ENCODE results near the gene PRRG1.

The PRRG1 gene

DNA sequence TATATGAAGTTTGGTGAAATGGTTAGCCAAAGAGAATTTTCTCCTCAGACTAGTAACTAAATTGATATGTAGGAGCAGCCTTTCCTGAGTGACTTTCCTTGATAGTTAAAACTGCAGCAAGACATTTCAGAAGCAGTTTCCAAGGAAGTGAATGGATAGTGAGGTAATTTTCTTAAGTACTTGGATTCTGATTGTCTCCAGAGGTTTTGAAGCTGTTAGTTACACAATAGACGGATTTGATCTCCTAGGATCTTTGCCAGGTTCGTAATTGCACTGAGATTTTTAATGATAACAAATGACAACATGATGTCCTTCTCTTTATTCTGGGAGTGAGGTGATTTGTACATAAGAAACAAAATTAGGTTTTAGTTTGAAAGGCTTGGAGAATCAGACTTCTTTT, 29.2 kb downstream of the PRRG1 start:
- Histone ChIP-seq H3K36me3 (ENCODE audit: control insufficient read depth, insufficient read depth, low read length) (no peaks in the 10 kb centered on the region), H3K27me3 (ENCODE audit: control insufficient read depth, insufficient read depth, low read length) (no peaks in the 10 kb centered on the region), H3K27ac (ENCODE audit: low read depth, low read length) (no peak overlapping the region), H3K9me3 (ENCODE audit: control insufficient read depth, insufficient read depth, low read depth, low read length) (no peaks in the 10 kb centered on the region), H3K9ac (ENCODE audit: low read length) (no peak overlapping the region), H3K4me1 (ENCODE audit: control insufficient read depth, insufficient read depth, low read length) (peaks cover 5% of the 10 kb centered on the region; the same call in 1 of the 2 replicates), H3K4me3 (ENCODE audit: low read depth, low read length) (no peak overlapping the region)

GRCh38 chrX:37378830-37379229, 29.7 kb downstream of the PRRG1 start:
- no peaks in the 10 kb centered on the region for H3K27me3 ChIP-seq (ENCODE audit: control insufficient read depth, insufficient read depth, low read length)
- H3K9me3 ChIP-seq (ENCODE audit: control insufficient read depth, insufficient read depth, low read depth, low read length) = peaks cover under 1% of the 10 kb centered on the region; the same call in 1 of the 2 replicates
- H3K4me1 ChIP-seq (ENCODE audit: control insufficient read depth, insufficient read depth, low read length) = peaks cover 5% of the 10 kb centered on the region; the same call in 1 of the 2 replicates
- H3K27ac ChIP-seq (ENCODE audit: low read depth, low read length) = no peak overlapping the region
- H3K9ac ChIP-seq (ENCODE audit: low read length) = no peak overlapping the region
- H3K4me3 ChIP-seq (ENCODE audit: low read depth, low read length) = no peak overlapping the region
- no peaks in the 10 kb centered on the region for H3K36me3 ChIP-seq (ENCODE audit: control insufficient read depth, insufficient read depth, low read length)

DNA sequence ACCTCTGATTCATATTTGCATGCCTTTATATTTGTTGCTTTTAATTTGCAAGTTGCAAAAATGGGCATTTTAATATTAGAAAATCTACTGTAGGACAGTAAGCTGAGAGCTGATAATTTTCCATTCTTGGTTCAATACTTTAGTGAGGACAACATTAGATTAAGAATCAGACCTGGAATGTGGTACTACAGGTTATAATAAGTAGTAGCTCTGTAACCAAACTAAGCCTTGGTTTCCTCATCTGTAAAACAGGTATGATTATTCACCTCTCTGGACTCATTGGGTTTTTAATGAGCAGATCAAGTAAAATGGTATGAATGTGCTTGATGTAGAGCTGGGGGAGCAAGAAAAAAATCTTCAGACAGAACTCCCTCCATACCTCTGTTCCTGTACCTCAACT, 31.1 kb downstream of the PRRG1 start:
- no peak overlapping the region for H3K27ac ChIP-seq (ENCODE audit: low read depth, low read length)
- H3K9ac ChIP-seq (ENCODE audit: low read length) = no peak overlapping the region
- H3K9me3 ChIP-seq (ENCODE audit: control insufficient read depth, insufficient read depth, low read depth, low read length) = peaks cover 14% of the 10 kb centered on the region; the same call in 1 of the 2 replicates
- H3K4me1 ChIP-seq (ENCODE audit: control insufficient read depth, insufficient read depth, low read length) = peaks cover 5% of the 10 kb centered on the region; the same call in 1 of the 2 replicates
- no peaks in the 10 kb centered on the region for H3K36me3 ChIP-seq (ENCODE audit: control insufficient read depth, insufficient read depth, low read length)
- no peaks in the 10 kb centered on the region for H3K27me3 ChIP-seq (ENCODE audit: control insufficient read depth, insufficient read depth, low read length)
- H3K4me3 ChIP-seq (ENCODE audit: low read depth, low read length) = no peak overlapping the region

DNA sequence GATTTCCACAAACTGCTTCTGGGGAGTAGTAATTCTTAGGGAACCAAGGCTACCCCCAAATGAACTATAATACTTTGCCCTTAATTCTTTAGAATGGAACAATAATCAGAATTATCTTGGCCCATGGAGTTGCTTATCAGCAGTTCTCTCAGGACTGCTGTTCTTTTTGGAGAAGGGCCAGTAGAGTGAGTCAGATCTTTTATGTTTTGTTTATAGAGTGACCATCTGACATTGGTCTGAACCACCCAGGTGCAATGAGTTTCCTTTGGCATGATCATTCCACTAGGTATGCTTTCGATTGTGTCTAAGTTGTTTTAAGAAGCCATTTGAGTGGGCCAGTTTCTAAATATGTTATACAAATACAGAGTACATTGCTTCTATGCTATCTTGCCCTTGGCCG, 31.8 kb downstream of the PRRG1 start:
- Histone ChIP-seq H3K9me3 (ENCODE audit: control insufficient read depth, insufficient read depth, low read depth, low read length) (peaks cover 14% of the 10 kb centered on the region; the same call in 1 of the 2 replicates), H3K4me3 (ENCODE audit: low read depth, low read length) (no peak overlapping the region), H3K9ac (ENCODE audit: low read length) (no peak overlapping the region), H3K4me1 (ENCODE audit: control insufficient read depth, insufficient read depth, low read length) (peaks cover 5% of the 10 kb centered on the region; the same call in 1 of the 2 replicates), H3K27me3 (ENCODE audit: control insufficient read depth, insufficient read depth, low read length) (no peaks in the 10 kb centered on the region), H3K27ac (ENCODE audit: low read depth, low read length) (no peak overlapping the region), H3K36me3 (ENCODE audit: control insufficient read depth, insufficient read depth, low read length) (no peaks in the 10 kb centered on the region)

DNA sequence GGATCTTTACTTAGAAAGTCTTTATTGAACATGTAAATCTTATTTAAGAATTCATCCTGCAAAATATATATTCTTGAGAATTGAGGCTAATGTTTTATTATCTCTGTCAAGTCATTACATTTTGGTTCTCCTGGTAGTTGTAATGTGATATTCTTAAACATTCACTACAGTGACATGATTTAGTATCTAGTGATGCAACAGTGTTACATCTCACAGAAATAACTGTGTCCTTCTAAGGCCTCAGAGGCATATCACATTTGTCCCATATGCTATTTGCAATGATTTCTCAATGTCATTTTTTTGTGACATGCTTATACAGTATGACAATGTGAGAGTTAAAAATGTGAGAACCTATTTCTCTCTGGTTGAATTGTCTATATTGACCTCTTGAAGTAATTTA, 34.1 kb downstream of the PRRG1 start:
- Histone ChIP-seq H3K27ac (ENCODE audit: low read depth, low read length) (no peak overlapping the region), H3K9me3 (ENCODE audit: control insufficient read depth, insufficient read depth, low read depth, low read length) (peaks cover 22% of the 10 kb centered on the region), H3K9ac (ENCODE audit: low read length) (no peak overlapping the region), H3K36me3 (ENCODE audit: control insufficient read depth, insufficient read depth, low read length) (peaks cover 11% of the 10 kb centered on the region), H3K4me1 (ENCODE audit: control insufficient read depth, insufficient read depth, low read length) (peaks cover 5% of the 10 kb centered on the region; the same call in 1 of the 2 replicates), H3K27me3 (ENCODE audit: control insufficient read depth, insufficient read depth, low read length) (no peaks in the 10 kb centered on the region), H3K4me3 (ENCODE audit: low read depth, low read length) (no peak overlapping the region)

GRCh38 chrX:37388413-37388812, 39.2 kb downstream of the PRRG1 start:
- Histone ChIP-seq H3K4me1 (ENCODE audit: control insufficient read depth, insufficient read depth, low read length) (no peaks in the 10 kb centered on the region), H3K36me3 (ENCODE audit: control insufficient read depth, insufficient read depth, low read length) (peaks cover 22% of the 10 kb centered on the region), H3K27me3 (ENCODE audit: control insufficient read depth, insufficient read depth, low read length) (no peaks in the 10 kb centered on the region; the same call in 1 of the 2 replicates), H3K9ac (ENCODE audit: low read length) (no peak overlapping the region), H3K27ac (ENCODE audit: low read depth, low read length) (no peak overlapping the region), H3K4me3 (ENCODE audit: low read depth, low read length) (no peak overlapping the region), H3K9me3 (ENCODE audit: control insufficient read depth, insufficient read depth, low read depth, low read length) (peaks cover 51% of the 10 kb centered on the region)

GRCh38 chrX:37405956-37406355, 56.8 kb downstream of the PRRG1 start:
- peaks cover 9% of the 10 kb centered on the region for H3K36me3 ChIP-seq (ENCODE audit: control insufficient read depth, insufficient read depth, low read length)
- H3K27ac ChIP-seq (ENCODE audit: low read depth, low read length) = no peak overlapping the region
- H3K4me1 ChIP-seq (ENCODE audit: control insufficient read depth, insufficient read depth, low read length) = peaks cover 23% of the 10 kb centered on the region
- no peak overlapping the region for H3K4me3 ChIP-seq (ENCODE audit: low read depth, low read length)
- no peaks in the 10 kb centered on the region for H3K27me3 ChIP-seq (ENCODE audit: control insufficient read depth, insufficient read depth, low read length)
- no peak overlapping the region for H3K9ac ChIP-seq (ENCODE audit: low read length)
- H3K9me3 ChIP-seq (ENCODE audit: control insufficient read depth, insufficient read depth, low read depth, low read length) = no peaks in the 10 kb centered on the region

DNA sequence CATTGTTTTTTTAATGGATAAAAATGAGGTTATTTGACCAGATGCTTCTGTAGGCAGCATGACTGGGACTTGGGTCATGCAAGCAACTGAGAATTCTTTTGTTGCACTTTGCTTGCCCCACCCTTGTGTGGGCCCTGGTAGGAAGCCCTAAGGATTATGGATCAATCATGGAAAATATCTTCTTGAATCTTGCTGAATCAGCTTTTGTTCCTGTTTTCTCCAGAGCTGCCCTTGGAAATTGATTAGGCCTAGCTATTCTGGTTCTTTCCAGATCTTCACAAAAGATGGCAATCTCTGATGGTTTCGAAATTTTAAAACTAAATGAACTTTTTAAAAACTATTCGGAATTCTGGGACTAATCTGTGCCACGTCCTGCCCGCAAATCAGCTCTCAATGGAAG, 58.6 kb downstream of the PRRG1 start:
- H3K4me1 ChIP-seq (ENCODE audit: control insufficient read depth, insufficient read depth, low read length) = peaks cover 23% of the 10 kb centered on the region
- no peaks in the 10 kb centered on the region for H3K9me3 ChIP-seq (ENCODE audit: control insufficient read depth, insufficient read depth, low read depth, low read length)
- no peak overlapping the region for H3K9ac ChIP-seq (ENCODE audit: low read length)
- H3K27me3 ChIP-seq (ENCODE audit: control insufficient read depth, insufficient read depth, low read length) = no peaks in the 10 kb centered on the region
- H3K27ac ChIP-seq (ENCODE audit: low read depth, low read length) = 0 out of 2 replicates have a peak overlapping the region, but pooled peaks have one; percentile 43
- H3K4me3 ChIP-seq (ENCODE audit: low read depth, low read length) = no peak overlapping the region
- peaks cover 9% of the 10 kb centered on the region for H3K36me3 ChIP-seq (ENCODE audit: control insufficient read depth, insufficient read depth, low read length)

GRCh38 chrX:37409278-37409677, 60.1 kb downstream of the PRRG1 start:
- Histone ChIP-seq H3K4me1 (ENCODE audit: control insufficient read depth, insufficient read depth, low read length) (peaks cover 23% of the 10 kb centered on the region), H3K9me3 (ENCODE audit: control insufficient read depth, insufficient read depth, low read depth, low read length) (no peaks in the 10 kb centered on the region), H3K27me3 (ENCODE audit: control insufficient read depth, insufficient read depth, low read length) (no peaks in the 10 kb centered on the region), H3K27ac (ENCODE audit: low read depth, low read length) (no peak overlapping the region), H3K9ac (ENCODE audit: low read length) (no peak overlapping the region), H3K4me3 (ENCODE audit: low read depth, low read length) (no peak overlapping the region), H3K36me3 (ENCODE audit: control insufficient read depth, insufficient read depth, low read length) (peaks cover 15% of the 10 kb centered on the region)

DNA sequence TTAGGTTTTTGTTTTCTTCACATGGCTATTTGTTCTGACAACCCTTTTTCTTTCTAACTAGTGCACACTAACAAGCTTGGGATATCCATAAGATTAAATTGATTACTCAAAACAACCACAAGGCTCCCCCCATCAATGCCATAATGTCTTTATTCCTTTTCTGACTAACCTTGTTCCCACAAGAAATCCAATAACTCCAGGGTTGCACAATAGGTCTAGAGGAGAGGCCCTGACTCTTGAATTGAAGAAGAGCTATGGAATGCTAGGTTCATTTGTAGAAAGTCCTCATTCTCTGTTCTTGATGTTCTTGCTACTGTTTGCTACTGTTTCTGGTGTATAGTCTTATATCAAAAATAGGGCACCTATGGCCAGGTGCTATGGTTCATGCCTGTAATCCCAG, 71.0 kb downstream of the PRRG1 start:
- Histone ChIP-seq H3K9me3 (ENCODE audit: control insufficient read depth, insufficient read depth, low read depth, low read length) (no peaks in the 10 kb centered on the region), H3K4me3 (ENCODE audit: low read depth, low read length) (no peak overlapping the region), H3K27me3 (ENCODE audit: control insufficient read depth, insufficient read depth, low read length) (no peaks in the 10 kb centered on the region; the same call in 1 of the 2 replicates), H3K4me1 (ENCODE audit: control insufficient read depth, insufficient read depth, low read length) (no peaks in the 10 kb centered on the region), H3K36me3 (ENCODE audit: control insufficient read depth, insufficient read depth, low read length) (no peaks in the 10 kb centered on the region), H3K9ac (ENCODE audit: low read length) (no peak overlapping the region), H3K27ac (ENCODE audit: low read depth, low read length) (no peak overlapping the region)

- H3K36me3 ChIP-seq (ENCODE audit: control insufficient read depth, insufficient read depth, low read length) = peaks cover under 1% of the 10 kb centered on the region; the same call in 1 of the 2 replicates
- H3K9ac ChIP-seq (ENCODE audit: low read length) = no peak overlapping the region
- no peak overlapping the region for H3K27ac ChIP-seq (ENCODE audit: low read depth, low read length)
- no peaks in the 10 kb centered on the region for H3K4me1 ChIP-seq (ENCODE audit: control insufficient read depth, insufficient read depth, low read length)
- H3K4me3 ChIP-seq (ENCODE audit: low read depth, low read length) = no peak overlapping the region
- H3K9me3 ChIP-seq (ENCODE audit: control insufficient read depth, insufficient read depth, low read depth, low read length) = no peaks in the 10 kb centered on the region
- H3K27me3 ChIP-seq (ENCODE audit: control insufficient read depth, insufficient read depth, low read length) = no peaks in the 10 kb centered on the region; the same call in 1 of the 2 replicates
These were observed 71.6 kb downstream of the PRRG1 start for GRCh38 chrX:37420756-37421155.
